ENCODE data around the gene FREM2. TPM values are rescaled to one million over a fixed set of nuclear protein-coding genes. Genes with fewer than 3 reads are reported as not detected.

Gene FREM2
- total RNA-seq, 1 donor from 2014 or later, result 2.8 TPM

DNA sequence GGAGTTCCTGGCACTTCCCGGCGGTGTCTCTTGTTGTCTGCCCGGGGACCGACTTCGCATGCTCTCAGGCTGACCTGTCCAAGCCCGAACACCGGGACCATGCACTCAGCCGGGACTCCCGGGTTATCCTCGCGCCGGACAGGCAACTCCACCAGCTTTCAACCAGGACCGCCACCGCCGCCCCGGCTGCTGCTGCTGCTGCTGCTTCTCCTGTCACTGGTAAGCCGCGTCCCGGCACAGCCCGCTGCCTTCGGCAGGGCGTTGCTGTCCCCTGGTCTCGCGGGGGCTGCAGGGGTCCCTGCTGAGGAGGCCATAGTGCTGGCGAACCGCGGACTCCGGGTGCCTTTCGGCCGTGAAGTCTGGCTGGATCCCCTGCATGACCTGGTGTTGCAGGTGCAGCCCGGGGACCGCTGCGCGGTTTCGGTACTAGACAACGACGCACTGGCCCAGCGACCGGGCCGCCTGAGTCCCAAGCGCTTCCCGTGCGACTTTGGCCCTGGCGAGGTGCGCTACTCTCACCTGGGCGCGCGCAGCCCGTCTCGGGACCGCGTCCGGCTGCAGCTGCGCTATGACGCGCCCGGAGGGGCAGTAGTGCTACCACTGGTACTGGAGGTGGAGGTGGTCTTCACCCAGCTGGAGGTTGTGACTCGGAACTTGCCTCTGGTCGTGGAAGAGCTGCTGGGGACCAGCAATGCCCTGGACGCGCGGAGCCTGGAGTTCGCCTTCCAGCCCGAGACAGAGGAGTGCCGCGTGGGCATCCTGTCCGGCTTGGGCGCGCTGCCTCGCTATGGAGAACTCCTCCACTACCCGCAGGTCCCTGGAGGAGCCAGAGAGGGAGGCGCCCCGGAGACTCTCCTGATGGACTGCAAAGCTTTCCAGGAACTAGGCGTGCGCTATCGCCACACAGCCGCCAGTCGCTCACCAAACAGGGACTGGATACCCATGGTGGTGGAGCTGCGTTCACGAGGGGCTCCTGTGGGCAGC, 661 bp downstream of the FREM2 start:
- H3K4me3 ChIP-seq (ENCODE audit: insufficient read depth, low read depth, low read length), result peak overlapping the region; percentile 54
- peak overlapping the region; percentile 84 for H2AFZ ChIP-seq (ENCODE audit: low read depth, low read length)
- peak overlapping the region; percentile 93 for H3K4me2 ChIP-seq (ENCODE audit: low read length)

DNA sequence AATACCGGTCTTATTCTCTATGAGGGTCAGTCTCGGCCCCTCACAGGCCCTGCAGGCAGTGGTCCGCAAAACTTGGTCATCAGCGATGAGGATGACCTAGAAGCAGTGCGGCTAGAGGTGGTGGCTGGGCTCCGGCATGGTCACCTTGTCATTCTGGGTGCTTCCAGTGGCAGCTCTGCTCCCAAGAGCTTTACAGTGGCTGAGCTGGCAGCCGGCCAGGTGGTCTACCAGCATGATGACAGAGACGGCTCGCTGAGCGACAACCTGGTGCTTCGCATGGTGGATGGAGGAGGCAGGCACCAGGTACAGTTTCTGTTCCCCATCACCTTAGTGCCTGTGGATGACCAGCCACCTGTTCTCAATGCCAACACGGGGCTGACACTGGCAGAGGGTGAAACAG, 1.8 kb downstream of the FREM2 start:
- DNase-seq (ENCODE audit: low read depth) (no peak), FAIRE-seq (no peak)
- H3K36me3 ChIP-seq (ENCODE audit: insufficient read depth, low read length), result no peaks in the 10 kb centered on the region
- H3K9me3 ChIP-seq (ENCODE audit: insufficient read depth, low read depth, low read length), result peaks cover 3% of the 10 kb centered on the region
- no peak overlapping the region for H3K4me2 ChIP-seq (ENCODE audit: low read length)
- H2AFZ ChIP-seq (ENCODE audit: low read depth, low read length), result no peak overlapping the region
- no peak overlapping the region for H3K9ac ChIP-seq (ENCODE audit: low read length)
- H3K27ac Mint-ChIP-seq (ENCODE audit: unreplicated experiment), result peak overlapping the region; percentile 18
- no peaks in the 10 kb centered on the region for H3K9me3 Mint-ChIP-seq (ENCODE audit: unreplicated experiment)
- no peaks in the 10 kb centered on the region for H3K36me3 Mint-ChIP-seq (ENCODE audit: low read depth, unreplicated experiment)
- peaks cover 16% of the 10 kb centered on the region for H3K4me1 ChIP-seq (ENCODE audit: insufficient read depth, low read length)
- peaks cover 5% of the 10 kb centered on the region for H3K4me1 Mint-ChIP-seq (ENCODE audit: low read depth, unreplicated experiment)
- no peaks in the 10 kb centered on the region for H4K20me1 ChIP-seq (ENCODE audit: insufficient read depth, low read length)
- H3K27me3 Mint-ChIP-seq (ENCODE audit: low read depth, unreplicated experiment), result peaks cover 15% of the 10 kb centered on the region
- H3K4me3 Mint-ChIP-seq (ENCODE audit: unreplicated experiment), result no peak overlapping the region
- no peak overlapping the region for H3K27ac ChIP-seq (ENCODE audit: low read depth, low read length)
- no peak for TF ChIP-seq EZH2 (IDR thresholded peaks at IDR 0.05; ENCODE audit: insufficient read depth, low read length)
- TF ChIP-seq, protein P1, sequence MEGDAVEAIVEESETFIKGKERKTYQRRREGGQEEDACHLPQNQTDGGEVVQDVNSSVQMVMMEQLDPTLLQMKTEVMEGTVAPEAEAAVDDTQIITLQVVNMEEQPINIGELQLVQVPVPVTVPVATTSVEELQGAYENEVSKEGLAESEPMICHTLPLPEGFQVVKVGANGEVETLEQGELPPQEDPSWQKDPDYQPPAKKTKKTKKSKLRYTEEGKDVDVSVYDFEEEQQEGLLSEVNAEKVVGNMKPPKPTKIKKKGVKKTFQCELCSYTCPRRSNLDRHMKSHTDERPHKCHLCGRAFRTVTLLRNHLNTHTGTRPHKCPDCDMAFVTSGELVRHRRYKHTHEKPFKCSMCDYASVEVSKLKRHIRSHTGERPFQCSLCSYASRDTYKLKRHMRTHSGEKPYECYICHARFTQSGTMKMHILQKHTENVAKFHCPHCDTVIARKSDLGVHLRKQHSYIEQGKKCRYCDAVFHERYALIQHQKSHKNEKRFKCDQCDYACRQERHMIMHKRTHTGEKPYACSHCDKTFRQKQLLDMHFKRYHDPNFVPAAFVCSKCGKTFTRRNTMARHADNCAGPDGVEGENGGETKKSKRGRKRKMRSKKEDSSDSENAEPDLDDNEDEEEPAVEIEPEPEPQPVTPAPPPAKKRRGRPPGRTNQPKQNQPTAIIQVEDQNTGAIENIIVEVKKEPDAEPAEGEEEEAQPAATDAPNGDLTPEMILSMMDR (IDR thresholded peaks at IDR 0.05; ENCODE audit: insufficient read depth, low read depth, low read length), result no peak
- peaks cover 18% of the 10 kb centered on the region for H3K27me3 ChIP-seq (ENCODE audit: insufficient read depth, low read length)
- no peak overlapping the region for H3K4me3 ChIP-seq (ENCODE audit: insufficient read depth, low read depth, low read length)
- no peaks in the 10 kb centered on the region for H3K79me2 ChIP-seq (ENCODE audit: insufficient read depth, low read length)

More for the DNA sequence above, 661 bp downstream of the FREM2 start:
- FAIRE-seq (no peak), DNase-seq (ENCODE audit: low read depth) (peak; percentile 0)
- H3K4me1 Mint-ChIP-seq (ENCODE audit: low read depth, unreplicated experiment), result peaks cover 5% of the 10 kb centered on the region
- no peaks in the 10 kb centered on the region for H3K36me3 Mint-ChIP-seq (ENCODE audit: low read depth, unreplicated experiment)
- no peaks in the 10 kb centered on the region for H3K9me3 Mint-ChIP-seq (ENCODE audit: unreplicated experiment)
- Histone ChIP-seq H3K4me1 (ENCODE audit: insufficient read depth, low read length) (peaks cover 16% of the 10 kb centered on the region), H3K9me3 (ENCODE audit: insufficient read depth, low read depth, low read length) (peaks cover 3% of the 10 kb centered on the region), H3K79me2 (ENCODE audit: insufficient read depth, low read length) (no peaks in the 10 kb centered on the region), H3K27ac (ENCODE audit: low read depth, low read length) (no peak overlapping the region), H3K36me3 (ENCODE audit: insufficient read depth, low read length) (no peaks in the 10 kb centered on the region), H4K20me1 (ENCODE audit: insufficient read depth, low read length) (no peaks in the 10 kb centered on the region), H3K27me3 (ENCODE audit: insufficient read depth, low read length) (peaks cover 18% of the 10 kb centered on the region), H3K9ac (ENCODE audit: low read length) (no peak overlapping the region)
- peak overlapping the region; percentile 83 for H3K4me3 Mint-ChIP-seq (ENCODE audit: unreplicated experiment)
- H3K27ac Mint-ChIP-seq (ENCODE audit: unreplicated experiment), result no peak overlapping the region
- TF ChIP-seq, protein P1 (IDR thresholded peaks at IDR 0.05; ENCODE audit: insufficient read depth, low read depth, low read length), result no peak
- TF ChIP-seq EZH2 (IDR thresholded peaks at IDR 0.05; ENCODE audit: insufficient read depth, low read length), result peak; percentile 65
- peaks cover 15% of the 10 kb centered on the region for H3K27me3 Mint-ChIP-seq (ENCODE audit: low read depth, unreplicated experiment)

Measured in astrocyte (in vitro differentiated cells and primary cell).